AG09319 (cell line): ENCODE data around the gene CEP112.
A peak's percentile ranks its signal among the peaks of the same experiment; 100 is the strongest.

ENCODE experiments used
- DNase-seq: peaks from one replicate; pipeline ENCODE4 v3.0.0-alpha.2; 2010; ENCODE audit warnings: low read depth; ENCODE audit errors: extremely low read depth
- CTCF ChIP-seq: IDR thresholded peaks from 2 replicates; pipeline ENCODE4 v1.5.1; 2011; ENCODE audit warnings: low read depth, mild to moderate bottlenecking, inconsistent platforms, low read length, moderate library complexity

CEP112 gene

GRCh38 chr17:65751263-65751662, 440.7 kb downstream of the CEP112 start:
- no peak for TF ChIP-seq CTCF

GRCh38 chr17:65750631-65751115, 441.3 kb downstream of the CEP112 start:
- TF ChIP-seq CTCF: no peak
- peak; percentile 77 for DNase-seq

More at GRCh38 chr17:65751263-65751662, 440.7 kb downstream of the CEP112 start:
- no peak for DNase-seq

GRCh38 chr17:65750166-65750565, 441.8 kb downstream of the CEP112 start:
- DNase-seq: no peak
- TF ChIP-seq CTCF: no peak

GRCh38 chr17:65749479-65749878, 442.5 kb downstream of the CEP112 start:
- no peak for TF ChIP-seq CTCF
- DNase-seq: no peak

DNA sequence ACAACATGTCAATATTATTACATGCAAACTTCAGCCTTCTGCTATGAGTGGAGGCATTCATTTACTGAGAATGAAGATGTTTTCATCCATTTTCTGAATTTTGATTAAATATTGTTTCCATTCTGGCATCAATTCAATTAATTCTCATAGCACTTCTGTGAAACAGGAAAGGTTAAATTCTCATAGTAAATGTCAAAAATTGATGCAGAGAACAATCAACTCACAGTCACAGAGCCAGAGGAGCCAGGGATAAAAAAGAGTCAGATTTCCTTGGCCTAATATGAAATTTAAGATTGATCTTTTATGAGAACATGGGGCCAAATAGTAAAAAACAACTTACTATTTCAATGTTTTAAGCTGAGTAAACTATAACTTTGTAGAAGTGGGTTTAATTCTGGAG, 446.7 kb downstream of the CEP112 start:
- no peak for TF ChIP-seq CTCF
- no peak for DNase-seq

DNA sequence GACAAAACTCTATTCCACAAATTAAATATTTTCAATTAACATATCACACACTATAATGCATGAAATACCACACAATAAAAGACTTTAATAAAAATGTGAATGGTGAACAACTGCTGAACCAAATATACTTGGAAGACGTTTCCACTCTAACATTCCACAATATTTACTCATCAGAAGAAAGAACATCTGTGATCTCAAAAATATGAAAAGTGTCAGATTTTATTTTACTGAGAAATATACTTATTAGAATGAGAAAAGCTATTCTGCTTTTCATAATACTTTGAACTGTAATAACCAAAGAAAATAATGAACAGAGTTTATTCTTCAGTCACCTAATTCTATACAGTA, 448.7 kb downstream of the CEP112 start:
- no peak for TF ChIP-seq CTCF
- DNase-seq: no peak

DNA sequence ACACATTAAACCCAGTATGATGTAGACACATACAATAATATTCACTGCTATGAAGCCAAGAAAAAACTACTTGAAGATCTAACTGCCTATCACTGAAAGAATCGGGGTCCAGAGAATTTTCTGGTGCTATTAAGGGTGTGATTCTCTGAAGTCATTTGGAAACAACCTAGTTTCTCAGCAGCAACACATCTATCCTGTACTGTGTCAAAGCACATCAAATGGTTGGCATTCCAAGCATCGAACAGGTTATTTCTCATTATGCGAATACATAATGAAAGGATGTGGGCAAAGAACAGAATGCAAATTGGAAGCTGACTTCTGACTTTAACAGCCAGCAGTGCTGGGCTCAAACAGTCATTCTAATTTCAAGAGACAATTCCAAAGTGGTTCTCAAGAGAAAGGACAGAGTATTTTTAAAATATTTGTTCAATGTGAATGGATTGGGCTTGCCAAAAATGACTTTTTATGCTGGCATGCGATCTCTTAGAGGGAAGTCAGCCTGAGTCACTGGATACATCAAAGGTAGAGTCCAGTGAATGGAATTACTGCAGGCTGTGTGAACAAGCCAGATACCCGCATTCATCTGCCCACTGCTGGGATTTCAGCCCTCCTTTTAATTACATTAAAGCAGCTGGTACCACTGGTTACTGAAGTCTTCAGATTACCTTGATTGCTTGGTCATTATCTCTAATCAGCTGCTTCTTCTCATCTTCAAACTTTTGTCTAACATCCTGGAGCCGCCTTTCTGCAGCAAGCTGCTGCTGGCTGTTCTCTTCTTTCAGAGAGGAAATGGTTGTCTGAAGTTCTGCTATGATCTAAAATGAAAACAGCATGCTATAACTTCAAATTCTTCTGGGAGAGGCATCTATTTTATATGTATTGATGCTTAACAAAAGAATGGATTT, 449.3 kb downstream of the CEP112 start:
- no peak for DNase-seq
- no peak for TF ChIP-seq CTCF
